RWPE1 (cell line): ENCODE data around the gene KATNAL2.

Source experiments
- CTCF ChIA-PET: fragments of 350-600 bp; sonication (Branson Sonifier 250); formaldehyde crosslinking; extraction: SDS; loops from one replicate; lab custom pipeline; 2021; lab: Yijun Ruan, JAX
- POLR2A ChIA-PET: fragments of 400-600 bp; formaldehyde crosslinking; extraction: SDS; loops from one replicate; lab custom pipeline; 2020; ENCODE audit warnings: antibody characterized with exemption; ENCODE audit not compliant: low non-redundant PET; lab: Yijun Ruan, JAX
- DNase-seq: peaks from one replicate; pipeline ENCODE4 v3.0.0; 2012; ENCODE audit warnings: low spot score
- H3K27ac ChIP-seq: fragments of 450-650 bp; 2 replicates; pipeline ENCODE4 v1.5.1; 2017
- CTCF ChIP-seq: fragments of 450-650 bp; conservative IDR thresholded peaks from 2 replicates; pipeline ENCODE4 v1.5.1; 2017; ENCODE audit warnings: low read depth, mild to moderate bottlenecking

Gene KATNAL2

GRCh38 chr18:46917108-46917802 is at the start of gene KATNAL2, which contains the start of gene PIAS2:
TSS of gene KATNAL2 (plus strand) at chr18:46917602. CDS start at chr18:46946873, 29,271 bp downstream.
TSS of gene PIAS2 (minus strand) at chr18:46917507. CDS start at chr18:46917345, 162 bp downstream.
- no peak for TF ChIP-seq CTCF
- peak; percentile 31 for DNase-seq
- CTCF ChIA-PET = no interaction called here
- POLR2A ChIA-PET = interaction anchor here (0.6 kb wide), 1 partner anchor 101 kb away, joined by 4 read pairs; no protein-coding TSS in a partner anchor
- peak within 1 kb of the TSS; percentile 86 for H3K27ac ChIP-seq

GRCh38 chr18:46868169-46868921 is 49.1 kb upstream of the KATNAL2 start:
- H3K27ac ChIP-seq = no peak overlapping the region
- no peak for DNase-seq
- TF ChIP-seq CTCF = no peak
- ChIA-PET POLR2A (no interaction called here), CTCF (no interaction called here)

GRCh38 chr18:46877329-46877987 is 39.9 kb upstream of the KATNAL2 start:
- H3K27ac ChIP-seq = no peak overlapping the region
- ChIA-PET POLR2A (no interaction called here), CTCF (interaction anchor here (0.7 kb wide), 1 partner anchor 24 kb away, joined by 3 read pairs; no protein-coding TSS in a partner anchor)
- DNase-seq = no peak
- no peak for TF ChIP-seq CTCF

- ChIA-PET POLR2A (no interaction called here), CTCF (no interaction called here)
Measured at GRCh38 chr18:46883180-46883579, 34.2 kb upstream of the KATNAL2 start.

GRCh38 chr18:46886893-46887292 is 30.5 kb upstream of the KATNAL2 start:
- H3K27ac ChIP-seq = no peak overlapping the region
- CTCF ChIA-PET = interaction anchor here (0.6 kb wide), 1 partner anchor 117 kb away, joined by 3 read pairs; no protein-coding TSS in a partner anchor
- POLR2A ChIA-PET = no interaction called here
- TF ChIP-seq CTCF = no peak
- no peak for DNase-seq

More at GRCh38 chr18:46883180-46883579, 34.2 kb upstream of the KATNAL2 start:
- H3K27ac ChIP-seq = no peak overlapping the region
- no peak for TF ChIP-seq CTCF
- no peak for DNase-seq

- DNase-seq = no peak
- ChIA-PET CTCF (no interaction called here), POLR2A (no interaction called here)
- H3K27ac ChIP-seq = no peak overlapping the region
- TF ChIP-seq CTCF = no peak
Measured at GRCh38 chr18:46888965-46889364, 28.4 kb upstream of the KATNAL2 start.
